HG02852 (cell line): ENCODE data around the gene KRTAP1-5.
"Not testable (repeated sequence)": the region's sequence is repeated elsewhere in the genome, so short reads cannot be mapped to it uniquely, and the experiment has no call there.

Source experiments
- ATAC-seq: cut with Tn5 transposase; IDR thresholded peaks from one replicate; pipeline ENCODE4 v1.9.1; 2021; ENCODE audit warnings: mild to moderate bottlenecking, moderate library complexity; ENCODE audit not compliant: unreplicated experiment

The KRTAP1-5 gene

GRCh38 chr17:41049110-41049509 is 22.1 kb upstream of the KRTAP1-5 start:
- ATAC-seq = no peak

DNA sequence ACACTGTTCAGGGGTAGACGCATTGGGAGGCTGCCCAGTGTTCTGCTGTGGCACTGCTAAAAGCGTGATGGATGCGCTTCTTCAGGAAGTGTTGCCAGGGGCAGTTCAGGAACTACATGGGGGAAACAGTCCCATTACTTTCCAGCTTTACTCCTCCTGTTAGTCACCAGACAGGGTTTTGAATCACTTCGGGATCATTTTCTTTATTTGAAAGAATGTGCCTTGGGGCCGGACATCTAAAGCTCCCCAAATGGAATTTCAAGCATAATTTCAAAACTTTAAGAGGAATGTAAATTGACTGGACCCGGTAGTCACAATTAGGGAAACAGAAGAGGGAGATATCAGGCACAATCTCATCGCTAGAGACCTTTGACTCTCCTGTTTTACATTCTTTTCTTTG is 21.4 kb upstream of the KRTAP1-5 start:
- ATAC-seq = no peak

DNA sequence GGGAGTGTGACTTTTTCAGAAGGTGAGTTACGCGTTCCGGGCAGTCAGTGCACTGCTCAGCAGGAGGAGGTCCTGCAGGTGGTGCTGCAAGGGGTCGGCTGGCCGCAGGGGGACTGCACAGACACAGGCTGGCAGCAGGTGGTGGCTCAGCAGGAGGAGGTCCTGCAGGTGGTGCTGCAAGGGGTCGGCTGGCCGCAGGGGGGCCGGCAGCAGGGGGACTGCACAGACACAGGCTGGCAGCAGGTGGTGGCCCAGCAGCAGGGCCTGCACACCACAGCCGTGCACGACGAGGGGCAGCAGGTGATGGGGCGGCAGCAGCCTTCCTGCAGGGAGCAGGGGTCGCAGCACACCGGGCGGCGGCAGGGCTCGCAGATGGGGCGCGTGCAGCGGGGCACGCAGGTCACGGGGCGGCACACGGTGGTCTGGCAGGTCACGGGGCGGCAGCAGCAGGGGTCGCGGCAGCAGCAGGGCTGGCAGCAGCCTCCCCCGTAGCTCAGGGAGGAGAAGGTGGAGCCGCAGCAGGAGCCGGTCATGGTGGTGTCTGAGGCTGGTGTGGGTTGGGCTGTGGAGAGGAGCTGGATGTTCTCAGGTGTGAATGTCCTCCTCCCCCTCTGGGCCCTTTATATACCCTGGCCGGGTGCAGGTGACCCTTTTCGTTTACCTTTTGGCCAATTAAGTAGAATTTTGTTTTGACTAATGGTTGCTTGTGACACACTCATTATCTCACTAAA is 19.9 kb upstream of the KRTAP1-5 start, which contains the start of gene KRTAP2-1:
Gene KRTAP2-1 (minus strand): TSS at position 582 of the 731 bp plus-strand sequence. CDS start 49 bp downstream, at position 533.
- ATAC-seq = not testable (repeated sequence)

- ATAC-seq = no peak
These were observed 15.9 kb upstream of the KRTAP1-5 start for GRCh38 chr17:41042953-41043352.

GRCh38 chr17:41040783-41041571 is 14.0 kb upstream of the KRTAP1-5 start, which contains the start of gene KRTAP1-1:
Gene KRTAP1-1, minus strand, starts transcription at chr17:41041450. Its CDS starts 53 bp downstream, at chr17:41041397.
- not testable (repeated sequence) for ATAC-seq

- ATAC-seq = no peak
These were observed 10.9 kb upstream of the KRTAP1-5 start for GRCh38 chr17:41037853-41038350.

DNA sequence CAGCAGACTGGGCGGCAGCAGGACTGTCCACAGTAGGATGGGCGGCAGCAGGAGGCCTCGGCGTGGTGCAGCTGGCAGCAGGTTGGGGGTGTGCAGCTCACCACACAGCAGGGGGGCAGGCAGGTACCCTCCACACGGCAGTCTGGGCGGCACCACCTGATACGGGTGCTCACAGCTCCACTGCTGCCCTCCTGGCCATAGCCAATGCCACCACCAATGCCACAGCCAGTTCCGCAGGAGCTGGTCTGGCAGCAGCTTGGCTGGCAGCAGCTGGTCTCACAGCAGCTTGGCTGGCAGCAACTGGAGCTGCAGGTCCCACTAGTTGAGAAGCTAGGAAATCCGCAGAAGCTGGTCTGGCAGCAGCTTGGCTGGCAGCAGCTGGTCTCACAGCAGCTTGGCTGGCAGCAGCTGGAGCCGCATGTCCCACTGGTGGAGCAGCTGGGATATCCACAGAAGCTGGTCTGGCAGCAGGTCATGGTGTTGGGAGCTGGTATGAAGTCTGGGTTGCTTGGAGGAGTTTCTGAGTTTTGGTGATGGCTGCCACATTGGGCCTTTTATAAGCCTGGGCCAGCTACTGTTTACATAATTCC is 7.4 kb upstream of the KRTAP1-5 start, which contains the start of gene KRTAP1-3:
Gene KRTAP1-3 (minus strand): TSS at position 529 of the 590 bp plus-strand sequence. CDS start 53 bp downstream, at position 476.
- ATAC-seq = not testable (repeated sequence)

GRCh38 chr17:41029633-41030245 is 2.7 kb upstream of the KRTAP1-5 start, which contains the start of gene KRTAP1-4:
Gene KRTAP1-4, minus strand, starts transcription at chr17:41030195. Its CDS starts 117 bp downstream, at chr17:41030078.
- no peak for ATAC-seq

DNA sequence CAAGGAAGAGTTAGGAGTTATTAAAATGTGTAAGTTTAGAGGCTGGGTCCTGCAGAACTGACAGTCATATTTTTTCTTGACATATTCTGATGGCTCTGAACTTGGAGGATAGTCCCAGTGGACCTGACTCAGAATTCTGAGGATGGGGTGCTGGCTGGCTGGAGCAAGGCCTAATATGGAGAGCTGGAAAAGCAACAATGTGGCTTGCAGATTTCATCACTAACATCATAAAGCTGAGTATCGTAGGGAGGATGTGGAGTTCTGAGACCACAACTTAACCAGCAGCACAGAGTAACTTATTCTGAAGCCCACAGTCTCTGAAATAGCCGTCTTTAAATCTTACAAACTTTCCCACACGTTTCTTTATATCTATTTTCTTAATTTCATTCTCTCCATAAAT is 2.3 kb downstream of the KRTAP1-5 start:
- no peak for ATAC-seq

DNA sequence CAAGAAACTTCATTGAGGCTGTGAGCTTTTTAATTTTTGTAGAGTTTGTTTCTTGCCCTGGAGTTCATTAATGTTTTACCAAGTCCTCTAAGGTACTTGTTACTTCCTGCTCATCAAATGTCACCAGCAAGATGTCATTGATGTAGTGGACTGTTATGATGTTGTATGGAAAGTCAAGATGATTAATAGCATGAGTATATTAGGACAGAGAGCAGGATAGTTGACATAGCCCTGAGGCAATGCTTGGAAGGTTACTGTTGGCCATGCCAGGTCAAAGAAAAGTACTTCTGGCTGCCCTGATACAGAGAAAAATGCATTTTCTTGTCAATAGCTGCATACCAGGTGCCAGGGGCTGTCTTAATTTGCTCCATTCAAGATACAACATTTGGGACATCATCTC is 6.7 kb downstream of the KRTAP1-5 start:
- no peak for ATAC-seq

DNA sequence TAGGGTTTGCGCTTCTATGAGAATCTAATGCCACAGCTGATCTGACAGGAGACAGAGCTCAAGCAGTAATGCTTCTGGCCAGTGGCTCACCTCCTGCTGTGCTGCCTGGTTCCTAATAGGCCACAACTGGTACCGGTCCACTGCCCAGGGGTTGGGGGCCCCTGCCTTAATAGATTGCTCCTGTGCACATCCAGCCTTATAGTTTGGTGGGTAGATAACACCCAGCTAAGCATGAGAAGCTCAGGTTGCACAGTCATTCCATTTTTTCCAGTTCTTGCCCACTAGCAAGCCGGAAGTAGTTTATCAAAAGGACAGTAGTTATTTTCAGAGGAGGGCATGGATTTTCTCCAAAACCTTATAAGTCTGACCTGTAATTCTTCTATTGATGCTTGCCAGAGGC is 7.6 kb downstream of the KRTAP1-5 start:
- ATAC-seq = no peak

GRCh38 chr17:41018541-41018940 is 8.5 kb downstream of the KRTAP1-5 start:
- ATAC-seq = no peak

- ATAC-seq = no peak
These were observed 10.3 kb downstream of the KRTAP1-5 start for GRCh38 chr17:41016578-41017215.

DNA sequence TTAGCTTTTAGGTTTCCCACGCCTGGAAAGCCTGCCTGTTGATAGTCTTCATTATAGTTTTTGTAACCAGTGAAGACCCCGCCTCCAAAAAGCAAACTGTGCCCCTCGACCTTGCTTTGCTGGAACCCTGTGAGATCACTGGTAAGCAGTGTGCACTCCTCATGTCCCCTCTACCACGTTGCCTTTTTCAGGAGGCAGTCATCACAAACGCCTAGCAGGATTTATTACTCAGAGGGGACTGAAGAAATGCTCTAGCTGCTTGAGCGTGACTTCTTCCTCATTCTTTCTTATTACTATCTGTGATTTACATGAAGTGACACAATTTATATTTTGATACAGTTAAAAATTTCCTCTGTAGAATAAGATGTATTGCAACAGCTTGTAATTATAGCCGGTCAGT is 11.6 kb downstream of the KRTAP1-5 start:
- ATAC-seq = no peak

- no peak for ATAC-seq
These were observed 13.4 kb downstream of the KRTAP1-5 start for GRCh38 chr17:41013606-41014005.

GRCh38 chr17:41013181-41013580 is 13.8 kb downstream of the KRTAP1-5 start:
- ATAC-seq = no peak

DNA sequence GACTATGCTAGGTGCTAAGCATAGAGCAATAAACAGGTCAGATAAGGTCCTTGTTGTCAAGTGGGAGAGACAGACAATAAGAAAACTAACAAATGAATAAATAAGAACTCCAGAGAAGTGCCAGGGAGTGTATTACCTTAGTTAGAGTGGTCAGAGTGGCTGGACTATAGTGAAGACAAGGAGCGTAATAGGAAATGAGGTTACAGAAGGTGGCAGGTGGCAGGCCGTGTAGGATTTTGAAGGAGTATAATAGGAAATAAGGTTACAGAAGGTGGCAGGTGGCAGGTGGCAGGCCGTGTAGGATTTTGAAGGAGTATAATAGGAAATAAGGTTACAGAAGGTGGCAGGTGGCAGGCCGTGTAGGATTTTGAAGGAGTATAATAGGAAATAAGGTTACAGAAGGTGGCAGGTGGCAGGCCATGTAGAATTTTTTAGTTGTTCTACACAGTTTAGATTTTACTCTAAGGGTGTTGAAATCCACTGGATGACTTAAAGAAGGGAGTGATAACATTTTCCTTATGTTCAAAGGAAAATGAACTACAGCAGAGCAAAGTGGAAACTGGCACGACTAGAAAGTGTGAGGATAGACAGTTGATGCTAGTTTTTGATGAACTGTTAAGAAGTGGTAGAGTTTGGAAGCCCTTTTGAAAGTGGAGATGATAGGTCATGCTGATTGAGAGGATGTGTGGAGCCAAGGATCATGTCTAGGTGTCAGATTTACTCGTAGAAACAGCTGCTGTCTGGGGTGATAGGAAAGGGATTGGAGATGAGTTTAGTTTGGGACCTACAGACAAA is 14.5 kb downstream of the KRTAP1-5 start:
- ATAC-seq = no peak

GRCh38 chr17:41010441-41010840 is 16.6 kb downstream of the KRTAP1-5 start:
- ATAC-seq = no peak

- ATAC-seq = no peak
These were observed 17.1 kb downstream of the KRTAP1-5 start for GRCh38 chr17:41009936-41010335.
